ENCODE data around the gene MPHOSPH10.
"Not testable (repeated sequence)": the region's sequence is repeated elsewhere in the genome, so short reads cannot be mapped to it uniquely, and the experiment has no call there.

- not testable (repeated sequence) for TF ChIP-seq CTCF (conservative IDR thresholded peaks at IDR 0.05; ENCODE audit: low read depth, low read length); CEBPB (IDR thresholded peaks at IDR 0.05; ENCODE audit: low read depth, low read length); SMC3 (IDR thresholded peaks at IDR 0.05; ENCODE audit: low read depth, low read length); RFX5 (IDR thresholded peaks at IDR 0.05; ENCODE audit: low read depth, low read length); BHLHE40 (IDR thresholded peaks at IDR 0.05; ENCODE audit: low read depth, low read length); RAD21 (IDR thresholded peaks at IDR 0.05; ENCODE audit: low read length); MXI1 (IDR thresholded peaks at IDR 0.05; ENCODE audit: borderline replicate concordance, low read depth, low read length); FOS (IDR thresholded peaks at IDR 0.05; ENCODE audit: low read depth, low read length); RCOR1 (IDR thresholded peaks at IDR 0.05; ENCODE audit: insufficient replicate concordance, low read length); POLR2A (IDR thresholded peaks at IDR 0.05; ENCODE audit: low read depth, low read length); CHD1 (IDR thresholded peaks at IDR 0.05; ENCODE audit: low read depth, low read length); USF2 (IDR thresholded peaks at IDR 0.05; ENCODE audit: low read depth, low read length)
Observed at GRCh38 chr2:71089475-71089874, 41.0 kb upstream of the MPHOSPH10 start.
